ENCODE data around the gene DDX6. TPM values are rescaled to one million over a fixed set of nuclear protein-coding genes. Genes with fewer than 3 reads are reported as not detected.

DDX6 gene
- total and polyA plus RNA-seq, 2 donors (not counting 3 experiments of a cell fraction or from before 2014, with no cell fraction given), result 19.1 to 138 TPM

DNA sequence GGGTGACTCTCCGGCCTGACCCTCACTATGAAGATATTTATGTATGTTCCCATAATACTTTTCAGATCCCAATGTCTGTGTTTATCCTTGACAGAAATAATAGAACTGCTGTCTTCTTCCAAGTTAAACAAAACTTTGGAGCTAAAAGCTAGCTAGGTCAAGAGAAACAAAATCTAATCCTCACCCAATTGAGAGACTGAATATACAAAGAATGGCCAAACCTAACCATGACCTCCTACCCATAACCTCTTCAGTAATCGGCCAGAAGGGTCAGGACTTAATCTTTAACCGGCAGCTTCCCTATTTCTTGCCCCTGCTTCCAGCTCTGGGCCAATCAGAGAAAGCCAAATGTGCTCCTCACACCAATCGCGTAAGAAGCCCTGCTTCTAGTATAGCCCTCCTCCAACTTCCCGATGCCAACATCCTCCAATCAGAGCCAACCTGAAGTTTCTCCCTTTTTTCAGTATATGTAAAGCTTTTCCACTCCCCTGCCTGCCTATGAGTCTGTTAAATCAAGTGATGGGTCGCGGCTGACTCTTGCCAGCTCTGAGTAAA, 1.7 kb upstream of the DDX6 start:
- CTCF ChIA-PET, result interaction anchor here (0.7 to 1.5 kb wide), 8 partner anchors 10 to 138 kb away, joined by 3 to 11 read pairs (median 4); no protein-coding TSS in a partner anchor
- peak overlapping the region; percentile 96 for H3K4me2 ChIP-seq (ENCODE audit: insufficient read depth, low read length)
- H3K36me3 ChIP-seq (ENCODE audit: control insufficient read depth in 2 of 2, extremely low read depth in 1 of 2, insufficient read depth in 2 of 2, low read length in 2 of 2), result no peaks in the 10 kb centered on the region
- BruUV-seq (replicated peaks), result no TSS peak
- peak overlapping the region; percentile 40 for H2AFZ ChIP-seq (ENCODE audit: low read depth, low read length)
- peak; percentile 98 for FAIRE-seq
- dilution Hi-C loops (cut with MboI; ENCODE audit: extremely low pct_ligation_motif_present, low sequenced_read_pairs) (no loop called here), intact Hi-C loops (cut with micrococcal nuclease) (loop anchor here (5.0 kb wide), 1 partner anchor 180 kb away; no protein-coding TSS in a partner anchor)
- peaks cover 2 to 3% of the 10 kb centered on the region in 2 experiments for H3K27me3 ChIP-seq (ENCODE audit: control insufficient read depth in 2 of 2, insufficient read depth in 2 of 2, low read length in 2 of 2)
- H3K9ac ChIP-seq (replicated peaks; ENCODE audit: extremely low read depth, insufficient read depth, low read length), result peak overlapping the region; percentile 91
- H3K79me2 ChIP-seq (ENCODE audit: control insufficient read depth, insufficient read depth, low read length), result peaks cover 36% of the 10 kb centered on the region
- TF ChIP-seq EZH2 (IDR thresholded peaks at IDR 0.05; ENCODE audit: borderline replicate concordance, low read depth, low read length, severe bottlenecking), result no peak
- peak; percentile 59 for TF ChIP-seq POLR2AphosphoS5 (IDR thresholded peaks at IDR 0.05; ENCODE audit: insufficient read depth, low read depth, low read length)
- TF ChIP-seq, protein P1, sequence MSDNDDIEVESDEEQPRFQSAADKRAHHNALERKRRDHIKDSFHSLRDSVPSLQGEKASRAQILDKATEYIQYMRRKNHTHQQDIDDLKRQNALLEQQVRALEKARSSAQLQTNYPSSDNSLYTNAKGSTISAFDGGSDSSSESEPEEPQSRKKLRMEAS (IDR thresholded peaks at IDR 0.05; ENCODE audit: insufficient read depth, insufficient read length), result no peak
- no peak for TF ChIP-seq JUN (IDR thresholded peaks at IDR 0.05; ENCODE audit: borderline replicate concordance, insufficient read depth, insufficient read length, low read depth)
- peak; percentile 84 for TF ChIP-seq POLR2A (IDR thresholded peaks at IDR 0.05; ENCODE audit: low read depth, low read length)
- TF ChIP-seq, protein P2, sequence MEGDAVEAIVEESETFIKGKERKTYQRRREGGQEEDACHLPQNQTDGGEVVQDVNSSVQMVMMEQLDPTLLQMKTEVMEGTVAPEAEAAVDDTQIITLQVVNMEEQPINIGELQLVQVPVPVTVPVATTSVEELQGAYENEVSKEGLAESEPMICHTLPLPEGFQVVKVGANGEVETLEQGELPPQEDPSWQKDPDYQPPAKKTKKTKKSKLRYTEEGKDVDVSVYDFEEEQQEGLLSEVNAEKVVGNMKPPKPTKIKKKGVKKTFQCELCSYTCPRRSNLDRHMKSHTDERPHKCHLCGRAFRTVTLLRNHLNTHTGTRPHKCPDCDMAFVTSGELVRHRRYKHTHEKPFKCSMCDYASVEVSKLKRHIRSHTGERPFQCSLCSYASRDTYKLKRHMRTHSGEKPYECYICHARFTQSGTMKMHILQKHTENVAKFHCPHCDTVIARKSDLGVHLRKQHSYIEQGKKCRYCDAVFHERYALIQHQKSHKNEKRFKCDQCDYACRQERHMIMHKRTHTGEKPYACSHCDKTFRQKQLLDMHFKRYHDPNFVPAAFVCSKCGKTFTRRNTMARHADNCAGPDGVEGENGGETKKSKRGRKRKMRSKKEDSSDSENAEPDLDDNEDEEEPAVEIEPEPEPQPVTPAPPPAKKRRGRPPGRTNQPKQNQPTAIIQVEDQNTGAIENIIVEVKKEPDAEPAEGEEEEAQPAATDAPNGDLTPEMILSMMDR (IDR thresholded peaks at IDR 0.05; ENCODE audit: extremely low read depth in 1 of 2, insufficient read depth in 1 of 2, low read depth in 1 of 2, low read length in 2 of 2), result no peak
- no peak for TF ChIP-seq FOS (IDR thresholded peaks at IDR 0.05; ENCODE audit: borderline replicate concordance, insufficient read depth, low read length)
- TF ChIP-seq GATA2 (IDR thresholded peaks at IDR 0.05; ENCODE audit: insufficient read depth, insufficient read length, low read depth, low read length), result no peak
- TF ChIP-seq MYC (IDR thresholded peaks at IDR 0.05; ENCODE audit: low read depth, low read length), result no peak
- H3K9me3 ChIP-seq (replicated peaks; ENCODE audit: control insufficient read depth, insufficient read depth, low read length), result no peaks in the 10 kb centered on the region
- no peaks in the 10 kb centered on the region for H3K9me1 ChIP-seq (replicated peaks; ENCODE audit: control insufficient read depth, extremely low read depth, insufficient read depth, low read length)
- DNase-seq (ENCODE audit: low read depth, low spot score), result peak; percentile 93
- H3K4me1 ChIP-seq (ENCODE audit: control insufficient read depth, extremely low read depth, insufficient read depth, low read length), result peaks cover 17% of the 10 kb centered on the region
- H3K27ac ChIP-seq (ENCODE audit: insufficient read depth, low read depth, low read length), result peak overlapping the region; percentile 89
- POLR2A ChIA-PET, result interaction anchor here (0.6 to 0.8 kb wide), 2 partner anchors 8 to 13 kb away, joined by 3 to 4 read pairs; no protein-coding TSS in a partner anchor
- peaks cover 4% of the 10 kb centered on the region for H4K20me1 ChIP-seq (replicated peaks; ENCODE audit: control insufficient read depth, extremely low read depth, insufficient read depth, low read length)
- peak overlapping the region; percentile 65 to 84 (median 70) for H3K4me3 ChIP-seq (replicated peaks in 1 of 3; ENCODE audit: insufficient read depth in 1 of 3, low read depth in 1 of 3, low read length in 3 of 3)
